GM18511 (cell line): ENCODE results near the gene CENPV.
"Not testable (repeated sequence)": the region's sequence is repeated elsewhere in the genome, so short reads cannot be mapped to it uniquely, and the experiment has no call there.

ENCODE experiments used
- ATAC-seq: cut with Tn5 transposase; IDR thresholded peaks from one replicate; pipeline ENCODE4 v1.9.1; 2021; ENCODE audit warnings: mild to moderate bottlenecking, moderate library complexity; ENCODE audit not compliant: unreplicated experiment

The CENPV gene

DNA sequence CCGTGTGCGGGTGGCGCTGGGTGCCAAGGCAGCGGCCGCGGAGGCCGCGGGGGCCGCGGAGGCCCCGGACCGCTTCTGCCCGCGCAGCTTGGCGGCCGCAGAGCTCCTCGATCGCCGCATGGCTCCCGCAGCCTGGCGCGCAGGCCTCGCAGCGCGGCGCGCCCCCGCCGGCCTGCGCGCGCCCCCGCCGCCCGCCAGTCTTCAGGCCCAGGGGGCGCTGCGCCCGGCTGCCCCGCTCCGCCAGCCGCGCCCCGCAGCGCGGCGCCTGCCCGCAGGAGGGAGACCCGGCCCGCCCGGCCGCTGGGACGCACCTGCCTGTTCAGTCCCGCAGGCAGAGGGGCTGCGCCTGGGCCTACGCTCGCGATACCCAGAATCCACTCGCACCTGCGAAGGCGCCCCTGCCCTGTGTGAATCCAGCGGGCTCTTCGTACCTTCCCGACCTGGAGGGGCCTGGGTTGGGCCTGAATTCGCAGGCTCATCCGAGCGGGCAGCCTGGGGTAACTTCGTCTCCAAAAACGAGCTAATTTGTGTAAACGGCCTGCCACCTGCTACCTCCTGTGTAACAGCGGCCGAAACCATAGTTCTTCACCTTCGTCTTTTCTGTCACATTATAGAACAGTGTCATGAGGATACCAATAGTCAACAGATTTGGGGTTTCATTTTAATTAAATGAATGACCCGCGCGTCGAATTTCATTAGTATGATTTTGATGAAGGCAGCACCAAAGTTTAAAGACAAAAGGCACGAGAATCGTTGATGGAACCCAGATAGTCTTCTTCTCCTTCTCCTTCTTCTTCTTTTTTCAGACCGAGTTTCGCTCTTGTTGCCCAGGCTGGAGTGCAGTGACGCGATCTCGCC lies at the start of gene CENPV:
CENPV (minus strand) TSS at position 153 of the 858 bp plus-strand sequence; CDS start at position 120, 33 bp downstream.
- peak; percentile 79 for ATAC-seq

DNA sequence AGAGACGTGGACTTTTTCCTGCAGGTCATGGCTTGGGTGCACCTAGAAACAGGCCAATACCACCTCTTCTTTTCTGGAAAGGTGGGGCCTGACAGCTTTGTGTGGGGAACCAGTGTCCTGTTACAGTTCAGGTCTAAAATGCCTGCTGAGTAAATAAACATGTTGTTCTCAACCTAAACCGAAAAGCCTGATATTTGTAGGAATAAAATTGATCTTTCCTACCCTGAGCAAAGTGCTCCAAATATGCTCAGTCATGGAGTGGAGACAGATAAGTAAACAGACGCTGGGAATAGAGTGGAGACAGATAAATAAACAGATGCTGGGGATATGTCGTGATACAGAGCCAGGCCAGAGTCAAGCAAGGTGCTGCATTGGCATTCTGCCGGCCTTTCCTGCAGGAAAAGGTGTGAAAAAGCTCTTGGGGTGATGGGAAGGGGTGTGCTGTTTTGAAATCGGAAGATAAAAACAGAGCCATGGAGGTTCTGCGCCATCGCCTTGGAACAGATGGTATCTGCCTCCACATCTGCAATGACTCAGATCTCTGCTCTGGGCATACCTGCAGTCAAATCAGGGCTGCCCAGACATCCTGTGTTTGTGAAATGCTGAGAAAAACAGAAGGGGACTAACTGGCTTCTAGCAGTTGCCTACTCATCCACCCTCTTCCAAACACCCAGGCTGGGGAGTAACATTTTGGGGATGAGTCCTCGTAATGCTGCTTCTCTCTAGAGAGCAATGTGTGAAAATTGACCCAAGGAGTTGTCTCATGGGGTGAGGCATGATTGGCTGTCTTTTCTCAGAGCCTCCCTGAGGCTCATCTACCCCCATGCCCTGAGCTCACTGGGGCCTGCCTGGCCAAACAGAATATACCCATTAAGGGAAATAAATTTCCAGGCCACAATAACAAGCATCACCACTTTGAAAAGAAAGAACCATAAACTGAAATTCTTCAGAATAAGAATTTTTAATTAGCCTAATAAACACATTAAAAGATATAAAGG lies 45.3 kb upstream of the CENPV start:
- ATAC-seq = peak; percentile 82

- not testable (repeated sequence) for ATAC-seq
These were observed 43.4 kb upstream of the CENPV start for GRCh38 chr17:16396693-16397092.

GRCh38 chr17:16395887-16396286 lies 42.6 kb upstream of the CENPV start:
- not testable (repeated sequence) for ATAC-seq

- ATAC-seq = not testable (repeated sequence)
These were observed 39.2 kb upstream of the CENPV start for GRCh38 chr17:16392491-16392890.

GRCh38 chr17:16391451-16391850 lies 38.2 kb upstream of the CENPV start:
- ATAC-seq = no peak

- ATAC-seq = not testable (repeated sequence)
These were observed 32.8 kb upstream of the CENPV start for GRCh38 chr17:16386126-16386507.

DNA sequence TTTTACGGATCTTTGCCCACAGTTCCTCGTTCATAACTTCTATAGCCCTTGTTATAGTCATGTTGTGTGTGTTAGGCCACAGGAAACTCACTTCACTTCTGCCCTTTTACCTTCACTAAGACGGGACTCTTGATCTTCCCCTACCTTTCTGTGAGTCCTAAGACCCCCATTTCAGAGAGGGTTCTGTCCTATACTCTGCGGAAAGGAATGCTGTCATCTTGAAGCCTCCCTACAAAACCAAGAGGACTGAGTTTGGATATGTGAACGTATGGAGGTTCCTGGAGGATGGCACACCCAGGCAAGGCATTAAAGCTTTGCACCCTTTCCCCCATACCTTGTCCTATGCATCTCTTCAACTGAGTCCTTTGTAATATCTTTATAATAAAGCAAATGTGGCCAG lies 31.3 kb upstream of the CENPV start:
- ATAC-seq = no peak

- ATAC-seq = no peak
These were observed 30.6 kb upstream of the CENPV start for GRCh38 chr17:16383772-16384287.

DNA sequence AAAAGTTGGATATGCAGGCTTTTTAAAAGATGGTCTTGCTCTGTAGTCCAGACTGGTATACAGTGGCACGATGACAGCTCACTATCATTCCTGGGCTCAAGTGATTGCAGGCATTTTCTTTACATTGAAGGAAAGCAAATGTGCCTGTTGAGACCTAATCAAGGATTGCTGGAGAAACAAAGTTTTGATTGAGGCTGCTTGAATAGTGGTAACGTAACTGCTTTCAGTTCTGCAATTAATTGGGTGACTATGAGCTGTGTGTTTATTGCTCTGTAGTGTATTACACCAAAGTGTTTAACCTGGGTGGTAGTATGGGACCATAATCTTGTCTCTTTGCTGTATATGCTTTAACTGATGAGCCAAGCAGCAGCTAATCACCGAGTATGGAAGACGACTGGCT lies 29.9 kb upstream of the CENPV start:
- ATAC-seq = no peak

DNA sequence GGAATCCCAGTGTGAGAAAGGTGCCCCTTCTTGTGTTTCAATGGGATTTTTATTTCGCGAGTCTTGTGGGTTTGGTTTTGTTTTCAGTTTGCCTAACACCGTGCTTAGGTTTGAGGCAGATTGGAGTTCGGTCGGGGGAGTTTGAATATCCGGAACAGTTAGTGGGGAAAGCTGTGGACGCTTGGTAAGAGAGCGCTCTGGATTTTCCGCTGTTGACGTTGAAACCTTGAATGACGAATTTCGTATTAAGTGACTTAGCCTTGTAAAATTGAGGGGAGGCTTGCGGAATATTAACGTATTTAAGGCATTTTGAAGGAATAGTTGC lies 28.2 kb upstream of the CENPV start:
- peak; percentile 9 for ATAC-seq

DNA sequence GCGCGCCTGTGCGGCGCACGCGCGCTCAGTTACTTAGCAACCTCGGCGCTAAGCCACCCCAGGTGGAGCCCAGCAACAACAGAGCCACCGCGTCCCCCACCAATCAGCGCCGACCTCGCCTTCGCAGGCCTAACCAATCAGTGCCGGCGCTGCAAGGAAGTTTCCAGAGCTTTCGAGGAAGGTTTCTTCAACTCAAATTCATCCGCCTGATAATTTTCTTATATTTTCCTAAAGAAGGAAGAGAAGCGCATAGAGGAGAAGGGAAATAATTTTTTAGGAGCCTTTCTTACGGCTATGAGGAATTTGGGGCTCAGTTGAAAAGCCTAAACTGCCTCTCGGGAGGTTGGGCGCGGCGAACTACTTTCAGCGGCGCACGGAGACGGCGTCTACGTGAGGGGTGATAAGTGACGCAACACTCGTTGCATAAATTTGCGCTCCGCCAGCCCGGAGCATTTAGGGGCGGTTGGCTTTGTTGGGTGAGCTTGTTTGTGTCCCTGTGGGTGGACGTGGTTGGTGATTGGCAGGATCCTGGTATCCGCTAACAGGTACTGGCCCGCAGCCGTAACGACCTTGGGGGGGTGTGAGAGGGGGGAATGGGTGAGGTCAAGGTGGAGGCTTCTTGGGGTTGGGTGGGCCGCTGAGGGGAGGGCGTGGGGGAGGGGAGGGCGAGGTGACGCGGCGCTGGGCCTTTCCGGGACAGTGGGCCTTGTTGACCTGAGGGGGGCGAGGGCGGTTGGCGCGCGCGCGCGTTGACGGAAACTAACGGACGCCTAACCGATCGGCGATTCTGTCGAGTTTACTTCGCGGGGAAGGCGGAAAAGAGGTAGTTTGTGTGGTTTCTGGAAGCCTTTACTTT lies 27.6 kb upstream of the CENPV start, which contains the start of gene UBB:
UBB (plus strand) TSS at position 452 of the 856 bp plus-strand sequence. CDS start 817 bp downstream, outside the sequence.
- peak; percentile 96 for ATAC-seq

DNA sequence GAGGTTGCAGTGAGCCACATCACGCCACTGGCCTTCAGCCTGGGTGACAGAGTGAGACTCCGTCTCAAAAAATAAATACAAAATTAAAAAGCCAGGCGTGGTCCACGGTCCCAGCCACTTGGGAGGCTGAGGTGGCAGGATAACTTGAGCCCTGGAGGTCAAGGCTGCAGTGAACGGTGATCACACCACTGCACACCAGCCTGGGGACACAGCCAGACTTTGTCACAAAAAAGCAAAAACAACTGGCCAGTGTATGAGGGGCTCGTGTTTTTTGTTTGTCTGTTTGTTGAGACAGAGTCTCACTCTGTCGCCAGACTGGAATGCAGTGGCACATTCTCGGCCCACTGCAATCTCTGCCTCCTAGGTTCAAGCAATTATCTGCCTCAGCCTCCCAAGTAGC lies 26.4 kb upstream of the CENPV start:
- ATAC-seq = no peak

- ATAC-seq = no peak
These were observed 25.5 kb upstream of the CENPV start for GRCh38 chr17:16378636-16379282.

GRCh38 chr17:16377941-16378341 lies 24.7 kb upstream of the CENPV start:
- ATAC-seq = no peak

- ATAC-seq = no peak
These were observed 21.1 kb upstream of the CENPV start for GRCh38 chr17:16374146-16374938.

DNA sequence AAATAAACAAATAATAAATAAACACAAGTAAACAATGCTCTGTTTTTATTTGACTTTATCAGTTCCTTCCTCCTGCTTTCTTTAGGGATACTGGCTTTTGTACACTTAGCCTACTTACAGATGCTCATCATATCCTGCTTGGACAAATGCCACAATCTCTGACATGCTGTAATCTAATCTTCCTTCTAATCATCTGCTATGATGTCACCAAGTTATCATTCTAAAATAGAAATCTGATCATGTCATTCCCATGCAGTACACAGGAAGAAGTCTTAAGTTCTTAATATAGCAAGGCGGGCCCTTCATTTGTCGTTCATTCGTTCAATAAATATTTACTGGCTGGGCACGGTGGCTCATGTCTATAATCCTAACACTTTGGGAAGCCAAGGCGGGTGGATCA lies 18.5 kb upstream of the CENPV start:
- no peak for ATAC-seq

GRCh38 chr17:16364625-16365024 lies 11.4 kb upstream of the CENPV start:
- no peak for ATAC-seq
